Panc1 (cell line): ENCODE measurements around the gene GGCX. TPM values are rescaled to one million over a fixed set of nuclear protein-coding genes. Genes with fewer than 3 reads are reported as not detected.

Experiments
- total RNA-seq: library from RNA; stranded (reverse); gene quantifications from one replicate; pipeline ENCODE4 v1.2.1, GENCODE V29; 2021; ENCODE audit not compliant: unreplicated experiment

The GGCX gene
- total RNA-seq, 1 experiment from 2014 or later: 64.1 TPM

Other genes starting within 250 kb of the GGCX start
- gene TGOLN2, start 233.5 kb downstream of the GGCX start, total RNA-seq: 178 TPM
- gene RETSAT, start 207.0 kb downstream of the GGCX start, total RNA-seq: 50.9 TPM
- 14.8 TPM for gene ELMOD3, start 206.7 kb downstream of the GGCX start, total RNA-seq
- 202 TPM for gene CAPG, start 151.1 kb downstream of the GGCX start, total RNA-seq
- 3.3 TPM for gene SH2D6, start 142.8 kb downstream of the GGCX start, total RNA-seq
- gene MAT2A, start 22.3 kb downstream of the GGCX start, total RNA-seq: 547 TPM
- gene VAMP8, start 16.1 kb upstream of the GGCX start, total RNA-seq: 93.2 TPM
- gene VAMP5, start 22.9 kb upstream of the GGCX start, total RNA-seq: 21.3 TPM
- gene RNF181, start 34.3 kb upstream of the GGCX start, total RNA-seq: 156 TPM
- gene TMEM150A, start 41.2 kb upstream of the GGCX start, total RNA-seq: 30.4 TPM
- gene C2orf68, start 50.6 kb upstream of the GGCX start, total RNA-seq: 23.7 TPM
- 78.6 TPM for gene USP39, start 54.7 kb upstream of the GGCX start, total RNA-seq
- 5.6 TPM for gene SFTPB, start 106.7 kb upstream of the GGCX start, total RNA-seq
- not detected for gene GNLY, start 132.9 kb upstream of the GGCX start, total RNA-seq
- 3.8 TPM for gene ATOH8, start 192.5 kb upstream of the GGCX start, total RNA-seq